Stomach (tissue), 9 donors: ENCODE results near the gene PBX2. TPM values are rescaled to one million over a fixed set of nuclear protein-coding genes. Genes with fewer than 3 reads are reported as not detected.

ENCODE experiments used
- DNase-seq, 2 donors: peaks; one replicate each; pipeline versions ENCODE4 v3.0.0 to v3.0.0-alpha.2; 2013 to 2019
- H3K27ac ChIP-seq, 5 donors: fragments of 200-600 bp in 4 of 5; sonication (generic) in 4 of 5; one replicate each; pipeline ENCODE4 v1.5.1; 2013 to 2019; ENCODE audit warnings: mild to moderate bottlenecking in 1 of 5, moderate library complexity in 1 of 5
- H3K27me3 ChIP-seq, 3 donors: fragments of 200-600 bp; sonication (generic); one replicate each; pipeline ENCODE4 v1.5.1; 2017 to 2019; ENCODE audit warnings: mixed run types in 1 of 3
- H3K36me3 ChIP-seq, 4 donors: fragments of 200-600 bp; sonication (generic); 1 replicate in 3 of 4; 2 replicates in 1 of 4; pipeline ENCODE4 v1.5.1; 2016 to 2019
- H3K4me1 ChIP-seq, 4 donors: fragments of 200-600 bp; sonication (generic); one replicate each; pipeline ENCODE4 v1.5.1; 2016 to 2019
- H3K4me3 ChIP-seq, 4 donors: fragments of 200-600 bp; sonication (generic) in 3 of 4; one replicate each; pipeline ENCODE4 v1.5.1; 2016 to 2019; ENCODE audit warnings: mild to moderate bottlenecking in 1 of 4
- H3K9me3 ChIP-seq, 4 donors: fragments of 200-600 bp; sonication (generic); one replicate each; pipeline ENCODE4 v1.5.1; 2016 to 2019
- EP300 ChIP-seq: sonication (generic); formaldehyde crosslinking; IDR thresholded peaks from one replicate; pipeline ENCODE4 v1.6.1; 2017; ENCODE audit warnings: antibody characterized with exemption
- POLR2A ChIP-seq, 4 donors: fragments of 450-650 bp; IDR thresholded peaks; one replicate each; pipeline ENCODE4 v1.6.1; 2016; ENCODE audit warnings: antibody characterized with exemption in 4 of 4, control low read depth in 2 of 4, mild to moderate bottlenecking in 1 of 4, moderate library complexity in 1 of 4
- POLR2AphosphoS5 ChIP-seq, 3 donors: sonication (generic); formaldehyde crosslinking; IDR thresholded peaks; one replicate each; pipeline ENCODE4 v1.6.1; 2016; ENCODE audit warnings: antibody characterized with exemption in 3 of 3
- WGBS, 5 donors: extraction: QIAGEN DNeasy Blood & Tissue Kit in 3 of 5; methylation state at CpG; one replicate each; pipeline versions ENCODE4 v1.1.5 to v1.1.7; 2013 to 2018; 5-methylcytosine and 5-hydroxymethylcytosine counted together
- intact Hi-C: fragments of 100-400 bp; cut with DNase I; formaldehyde crosslinking; loops from one replicate; pipeline ENCODE4 v1.15.1; 2023; ENCODE audit warnings: low total_unique reads
- polyA plus RNA-seq, 3 donors: library from polyadenylated mRNA; stranded (reverse); fragments of 200-250 nt; gene quantifications; one replicate each; pipeline ENCODE4 v1.2.3, GENCODE V29; 2013
- total RNA-seq, 5 donors: library from RNA; depleted of rRNA; stranded (reverse); fragments of >200 nt; gene quantifications; one replicate each; pipeline versions ENCODE4 v1.1.0 to v1.2.3, GENCODE V29; 2014 to 2016
- TF ChIP-seq, protein P1 (sequence below), 7 experiments: fragments of 450-650 bp in 4 of 7; fragments of 200-600 bp in 3 of 7; sonication (generic) in 3 of 7; IDR thresholded peaks; one replicate each; pipeline ENCODE4 v1.5.1; 2016 to 2019; ENCODE audit warnings: antibody characterized with exemption in 7 of 7, control low read depth in 2 of 7, mild to moderate bottlenecking in 1 of 7
- donor health status: healthy with polysubstance abuse.
- donor health status: Bipolar disorder and iron deficiency.
- donor health status: healthy.

PBX2 gene
- total and polyA plus RNA-seq, 8 donors: 23.5 to 50.3 (median 35.1) TPM

DNA sequence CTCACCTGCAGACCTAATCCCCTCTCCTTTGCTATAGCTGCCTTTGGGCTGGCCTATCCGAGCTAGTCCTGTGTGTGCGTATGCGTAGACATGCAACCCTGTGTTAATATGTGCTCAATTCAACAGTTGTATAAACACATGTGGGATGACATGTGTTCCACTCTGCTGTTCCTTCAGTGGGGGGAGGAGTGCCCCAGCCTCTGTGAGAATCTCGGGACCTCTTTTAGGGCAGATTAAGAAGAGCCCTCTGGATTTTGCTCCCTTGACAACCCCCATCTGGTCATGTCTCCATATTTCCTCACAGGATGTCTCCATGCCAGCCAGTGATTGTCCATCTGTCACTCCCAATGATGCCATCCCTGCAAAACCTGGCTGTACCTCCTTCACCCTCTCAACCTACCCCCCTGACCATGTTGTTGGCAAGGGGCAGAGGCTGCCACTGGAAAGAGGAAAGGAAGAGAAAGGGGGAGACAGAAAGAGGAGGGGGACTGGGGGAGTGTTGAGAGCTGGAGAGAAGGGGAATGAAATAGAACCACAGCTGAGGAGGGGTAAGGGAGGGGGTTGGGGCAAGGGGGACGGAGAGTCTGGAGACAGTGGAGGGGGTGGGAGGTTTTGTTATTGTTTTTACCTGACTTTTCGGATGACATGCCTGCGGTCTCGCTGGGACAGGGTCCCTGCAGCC is 38.7 kb downstream of the PBX2 start:
- 43 to 69% (median 61%) methylated on average over 6 to 8 of the region's 8 CpGs for WGBS, 5 donors
- Histone ChIP-seq H3K4me3 (peak overlapping the region; percentile 59 to 87 (median 78)), H3K27me3 (peaks cover 0 to 34% (median 0%) of the 10 kb centered on the region in 3 donors), H3K27ac (peak overlapping the region in 4 of 5 donors; percentile 88 to 94 (median 94)), H3K36me3 (peaks cover 3 to 21% (median 13%) of the 10 kb centered on the region in 4 donors), H3K9me3 (no peaks in the 10 kb centered on the region), H3K4me1 (peaks cover 37 to 71% (median 63%) of the 10 kb centered on the region in 4 donors)
- peak in 1 of 2 donors; percentile 38 for DNase-seq
- TF ChIP-seq POLR2AphosphoS5 (IDR thresholded peaks at IDR 0.05) (no peak), POLR2A (IDR thresholded peaks at IDR 0.05) (no peak), EP300 (no peak)
- TF ChIP-seq, protein P1, sequence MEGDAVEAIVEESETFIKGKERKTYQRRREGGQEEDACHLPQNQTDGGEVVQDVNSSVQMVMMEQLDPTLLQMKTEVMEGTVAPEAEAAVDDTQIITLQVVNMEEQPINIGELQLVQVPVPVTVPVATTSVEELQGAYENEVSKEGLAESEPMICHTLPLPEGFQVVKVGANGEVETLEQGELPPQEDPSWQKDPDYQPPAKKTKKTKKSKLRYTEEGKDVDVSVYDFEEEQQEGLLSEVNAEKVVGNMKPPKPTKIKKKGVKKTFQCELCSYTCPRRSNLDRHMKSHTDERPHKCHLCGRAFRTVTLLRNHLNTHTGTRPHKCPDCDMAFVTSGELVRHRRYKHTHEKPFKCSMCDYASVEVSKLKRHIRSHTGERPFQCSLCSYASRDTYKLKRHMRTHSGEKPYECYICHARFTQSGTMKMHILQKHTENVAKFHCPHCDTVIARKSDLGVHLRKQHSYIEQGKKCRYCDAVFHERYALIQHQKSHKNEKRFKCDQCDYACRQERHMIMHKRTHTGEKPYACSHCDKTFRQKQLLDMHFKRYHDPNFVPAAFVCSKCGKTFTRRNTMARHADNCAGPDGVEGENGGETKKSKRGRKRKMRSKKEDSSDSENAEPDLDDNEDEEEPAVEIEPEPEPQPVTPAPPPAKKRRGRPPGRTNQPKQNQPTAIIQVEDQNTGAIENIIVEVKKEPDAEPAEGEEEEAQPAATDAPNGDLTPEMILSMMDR (IDR thresholded peaks at IDR 0.05): no peak
- intact Hi-C loops: loop anchor here (5.0 kb wide), 1 partner anchor 34 kb away; no protein-coding TSS in a partner anchor

DNA sequence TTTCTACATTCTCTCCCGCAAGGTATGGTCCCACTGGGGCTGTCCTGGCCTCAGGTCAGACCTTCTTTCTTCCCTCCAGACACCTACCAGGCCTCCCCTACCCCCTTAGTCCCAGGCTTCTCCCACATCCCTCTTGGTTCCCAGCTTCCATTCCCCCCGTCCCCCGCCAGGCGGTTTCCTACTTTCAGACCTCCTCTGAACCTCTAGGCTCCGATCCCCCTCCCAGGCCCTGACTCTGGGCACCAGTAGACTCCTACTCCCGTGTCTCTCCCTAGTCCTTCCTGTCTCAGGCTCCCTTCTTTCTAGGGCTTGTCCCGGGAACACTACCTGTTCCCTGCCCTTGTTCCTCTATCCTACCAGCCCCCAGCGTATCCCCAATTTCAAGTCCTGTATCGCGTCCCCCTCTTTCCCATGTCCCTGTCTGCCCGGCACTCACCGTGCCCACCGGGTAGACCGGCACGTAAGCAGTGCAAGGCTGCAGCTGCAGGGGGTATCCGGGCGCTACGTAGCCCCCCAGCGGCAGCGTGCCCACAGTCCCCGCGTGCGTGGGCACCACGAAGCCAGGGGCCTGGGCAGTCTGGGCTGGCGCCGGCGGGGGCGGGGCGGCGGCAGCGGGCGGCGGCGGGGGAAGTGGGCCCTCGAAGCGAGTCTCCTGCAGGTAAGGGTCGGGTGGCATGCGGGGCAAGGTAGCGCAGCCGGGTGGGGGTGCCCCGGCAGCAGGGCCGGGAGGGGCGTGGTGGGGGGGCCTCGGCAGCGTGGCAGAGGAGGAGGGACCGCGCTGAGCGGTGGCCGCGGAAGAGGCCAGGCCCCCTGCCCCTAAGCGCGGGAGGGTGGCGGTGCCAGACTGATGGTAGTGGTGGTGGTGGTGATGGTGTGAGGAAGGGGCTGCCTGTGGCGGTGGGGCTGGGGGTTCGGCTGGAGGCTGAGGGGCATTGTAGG is 39.8 kb downstream of the PBX2 start:
- Histone ChIP-seq H3K27me3 (peaks cover 0 to 34% (median 0%) of the 10 kb centered on the region in 3 donors), H3K27ac (peak overlapping the region in 3 of 5 donors; percentile 5 to 94 (median 93)), H3K4me1 (peaks cover 27 to 60% (median 52%) of the 10 kb centered on the region in 4 donors), H3K36me3 (peaks cover 0 to 13% (median 5%) of the 10 kb centered on the region in 4 donors), H3K9me3 (no peaks in the 10 kb centered on the region), H3K4me3 (peak overlapping the region; percentile 59 to 87 (median 78))
- DNase-seq: no peak
- 52 to 63% (median 59%) methylated on average over 40 to 55 of the region's 55 CpGs for WGBS, 5 donors
- TF ChIP-seq EP300: no peak
- TF ChIP-seq, protein P1 (IDR thresholded peaks at IDR 0.05): no peak
- no peak for TF ChIP-seq POLR2AphosphoS5 (IDR thresholded peaks at IDR 0.05)
- no peak for TF ChIP-seq POLR2A (IDR thresholded peaks at IDR 0.05)
- intact Hi-C loops: loop anchor here (5.0 kb wide), 1 partner anchor 33 kb away; no protein-coding TSS in a partner anchor

DNA sequence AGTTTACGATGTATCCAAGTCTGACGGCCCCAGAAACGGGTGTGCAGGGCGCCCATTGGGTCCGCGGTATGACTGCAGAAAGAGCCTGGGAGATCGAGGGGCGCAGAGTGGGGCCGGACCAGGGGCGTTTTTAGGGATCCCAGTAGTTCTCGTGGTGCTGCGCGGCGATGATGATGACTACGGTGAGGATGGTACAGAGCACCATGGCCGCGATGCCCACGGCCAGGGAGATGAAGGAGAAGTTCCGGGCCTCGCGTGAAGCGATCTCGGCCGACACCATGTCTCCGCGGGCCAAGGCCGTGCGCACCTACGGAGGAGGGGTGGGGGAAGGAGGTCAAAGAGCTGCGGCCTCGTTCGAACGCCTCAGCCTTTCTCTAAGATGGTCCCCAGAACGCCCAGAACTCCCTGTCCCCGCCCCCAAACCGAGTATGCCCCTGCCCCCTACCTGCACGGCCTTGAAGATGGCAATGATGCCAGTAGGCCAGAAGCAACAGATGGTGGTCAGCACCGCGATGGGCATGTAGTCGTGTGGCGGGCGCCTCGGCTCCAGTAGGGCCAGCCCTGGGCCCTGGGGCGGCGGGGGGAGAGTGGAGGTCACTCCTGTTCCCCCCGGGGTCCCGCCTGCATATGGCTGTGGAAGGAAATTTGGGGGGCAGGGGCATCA is 40.8 kb downstream of the PBX2 start:
- intact Hi-C loops: no loop called here
- peaks cover 0 to 34% (median 0%) of the 10 kb centered on the region in 3 donors for H3K27me3 ChIP-seq
- peak overlapping the region; percentile 32 to 44 (median 40) for H3K4me3 ChIP-seq
- H3K36me3 ChIP-seq: peaks cover 0 to 13% (median 5%) of the 10 kb centered on the region in 4 donors
- no peak overlapping the region for H3K27ac ChIP-seq
- peaks cover 22 to 57% (median 45%) of the 10 kb centered on the region in 4 donors for H3K4me1 ChIP-seq
- no peaks in the 10 kb centered on the region for H3K9me3 ChIP-seq
- no peak for TF ChIP-seq POLR2A (IDR thresholded peaks at IDR 0.05)
- TF ChIP-seq POLR2AphosphoS5 (IDR thresholded peaks at IDR 0.05): no peak
- TF ChIP-seq, protein P1 (IDR thresholded peaks at IDR 0.05): no peak
- TF ChIP-seq EP300: no peak
- 52 to 65% (median 57%) methylated on average over 38 to 47 of the region's 47 CpGs for WGBS, 5 donors
- DNase-seq: peak in 1 of 2 donors; percentile 17
